Activated gamma-delta T cell treated with anti-CD3 and anti-CD28 coated beads, Interleukin-2, amount 50 U/mL, for 16 hours (primary cell): Measurements from ENCODE around the gene EIF4A2.
A peak's percentile ranks its signal among the peaks of the same experiment; 100 is the strongest.
"Not testable (repeated sequence)": the region's sequence is repeated elsewhere in the genome, so short reads cannot be mapped to it uniquely, and the experiment has no call there.

Experiments used
- DNase-seq: peaks from one replicate; pipeline ENCODE4 v3.0.0-alpha.2; 2020; ENCODE audit warnings: low read depth

EIF4A2 gene

DNA sequence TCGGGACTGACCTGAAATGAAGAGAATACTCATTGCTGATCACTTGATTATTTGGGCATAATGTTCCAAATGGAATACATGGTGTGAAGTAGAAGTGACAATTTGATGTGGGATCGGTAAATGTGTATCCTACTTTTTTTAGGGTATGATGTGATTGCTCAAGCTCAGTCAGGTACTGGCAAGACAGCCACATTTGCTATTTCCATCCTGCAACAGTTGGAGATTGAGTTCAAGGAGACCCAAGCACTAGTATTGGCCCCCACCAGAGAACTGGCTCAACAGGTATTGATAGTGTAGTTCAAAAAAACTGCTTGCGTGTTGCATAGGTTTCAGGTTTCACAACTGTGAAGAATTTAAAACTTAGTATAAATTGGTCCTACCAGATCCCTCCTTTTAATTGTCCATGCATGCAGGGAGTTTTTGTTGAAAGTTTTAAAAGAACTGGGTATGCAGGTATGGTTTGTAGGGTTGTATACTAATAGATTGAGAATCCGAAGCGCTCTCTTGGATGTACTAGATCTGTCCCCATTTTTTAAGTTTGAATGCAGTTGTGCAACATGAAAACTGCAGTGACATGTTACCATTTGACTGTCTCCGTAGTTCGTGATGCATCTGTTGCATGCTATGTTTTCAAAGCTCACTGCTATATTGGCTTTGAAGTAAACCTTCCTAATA is 1.6 kb downstream of the EIF4A2 start:
- DNase-seq, result no peak

DNA sequence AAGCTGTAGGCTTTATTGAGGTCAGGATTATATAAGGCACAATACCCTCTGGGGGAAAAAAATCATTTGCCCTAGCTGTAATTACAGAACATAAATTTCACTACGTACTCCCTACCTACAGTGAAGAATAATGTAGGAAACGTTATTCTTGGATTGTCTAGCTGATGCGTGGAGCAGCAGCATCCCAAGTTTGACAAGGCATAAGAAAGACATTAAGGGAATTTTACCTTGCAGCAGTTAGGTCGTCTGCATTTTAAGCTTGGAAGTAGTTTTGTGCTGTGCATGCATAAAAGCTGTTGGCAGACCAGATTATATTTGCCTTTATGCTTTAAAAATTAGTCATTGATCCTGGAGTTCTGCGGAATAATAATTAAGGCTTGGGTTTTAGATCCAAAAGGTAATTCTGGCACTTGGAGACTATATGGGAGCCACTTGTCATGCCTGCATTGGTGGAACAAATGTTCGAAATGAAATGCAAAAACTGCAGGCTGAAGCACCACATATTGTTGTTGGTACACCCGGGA is 2.2 kb downstream of the EIF4A2 start:
- DNase-seq, result no peak

DNA sequence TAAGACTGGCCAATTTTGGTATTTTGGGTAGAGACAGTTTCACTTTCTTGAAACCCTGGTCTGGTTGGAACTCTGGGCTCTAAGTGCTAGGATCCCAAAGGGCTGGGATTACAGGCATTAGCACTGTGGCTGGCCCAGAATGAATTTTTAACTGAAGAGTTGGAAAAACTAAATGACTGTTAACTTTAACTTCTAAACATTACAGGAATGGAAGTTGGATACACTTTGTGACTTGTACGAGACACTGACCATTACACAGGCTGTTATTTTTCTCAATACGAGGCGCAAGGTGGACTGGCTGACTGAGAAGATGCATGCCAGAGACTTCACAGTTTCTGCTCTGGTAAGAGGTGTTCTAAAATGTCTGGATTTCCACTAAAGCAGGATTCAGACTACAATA is 3.5 kb downstream of the EIF4A2 start:
- no peak for DNase-seq

DNA sequence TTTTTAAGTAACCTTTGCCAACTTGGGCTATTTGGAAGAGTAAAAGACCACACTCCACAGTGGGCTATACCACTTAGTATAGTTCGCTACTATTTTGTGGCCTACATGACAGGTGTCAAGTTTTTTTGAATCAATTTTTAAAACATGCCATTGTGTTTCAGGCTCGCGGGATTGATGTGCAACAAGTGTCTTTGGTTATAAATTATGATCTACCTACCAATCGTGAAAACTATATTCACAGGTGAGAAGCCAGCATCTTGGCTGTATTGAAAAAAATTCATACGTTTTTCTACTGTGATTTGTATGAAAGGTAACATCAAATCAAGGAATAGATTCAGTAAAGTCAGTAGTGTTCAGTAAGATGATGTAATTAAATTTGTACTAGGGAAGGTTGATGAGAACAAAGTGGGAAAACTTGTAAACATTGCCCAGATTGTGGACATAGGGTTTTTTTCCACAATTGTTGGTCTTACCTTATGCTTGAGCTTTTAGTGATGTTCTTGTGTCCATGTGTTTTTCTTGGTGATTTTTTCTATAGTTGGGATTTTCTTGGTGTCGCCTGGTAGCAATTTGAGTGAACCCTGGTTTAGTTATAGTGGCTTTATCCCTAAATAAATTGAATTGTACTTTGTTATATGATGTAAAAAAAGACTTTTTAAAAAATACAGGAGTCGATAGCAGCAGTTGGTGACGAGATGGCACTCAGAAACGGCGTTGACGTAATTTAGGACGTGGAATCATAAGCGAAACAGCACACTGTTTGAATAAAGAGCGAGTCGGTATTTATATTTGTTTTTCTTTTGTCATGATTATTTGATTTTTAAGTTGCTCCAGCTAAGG is 4.5 kb downstream of the EIF4A2 start:
- DNase-seq, result no peak

DNA sequence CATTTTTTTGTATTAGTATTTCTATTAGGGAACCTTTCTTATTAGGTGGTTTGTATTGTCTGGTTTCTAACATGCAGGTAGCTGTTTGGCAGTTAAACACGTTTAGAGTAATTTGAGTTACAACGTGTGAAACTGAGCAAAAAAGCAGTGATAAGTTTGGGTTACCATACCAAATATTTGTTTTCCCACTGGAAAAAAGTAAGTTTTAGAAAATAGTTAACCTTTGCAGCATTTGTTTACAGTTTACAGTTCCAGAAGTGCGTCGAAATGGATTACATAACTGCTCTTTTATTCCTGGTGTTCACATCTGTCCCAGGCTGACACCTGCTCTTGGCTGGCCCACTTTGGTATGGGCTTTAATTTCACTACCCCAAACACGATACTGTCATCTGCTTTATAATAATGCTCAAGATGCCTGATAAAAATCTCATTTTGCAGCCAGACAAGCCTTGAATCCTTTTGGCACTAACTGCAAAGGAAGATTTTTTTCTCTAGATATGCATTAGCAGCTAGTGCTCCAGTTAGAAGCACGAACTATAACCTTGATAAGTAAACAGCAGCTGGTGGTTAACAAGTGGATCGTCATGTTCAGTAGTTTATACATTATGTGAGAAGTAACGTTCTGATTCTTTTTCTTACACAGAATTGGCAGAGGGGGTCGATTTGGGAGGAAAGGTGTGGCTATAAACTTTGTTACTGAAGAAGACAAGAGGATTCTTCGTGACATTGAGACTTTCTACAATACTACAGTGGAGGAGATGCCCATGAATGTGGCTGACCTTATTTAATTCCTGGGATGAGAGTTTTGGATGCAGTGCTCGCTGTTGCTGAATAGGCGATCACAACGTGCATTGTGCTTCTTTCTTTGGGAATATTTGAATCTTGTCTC is 5.3 kb downstream of the EIF4A2 start:
- no peak for DNase-seq

DNA sequence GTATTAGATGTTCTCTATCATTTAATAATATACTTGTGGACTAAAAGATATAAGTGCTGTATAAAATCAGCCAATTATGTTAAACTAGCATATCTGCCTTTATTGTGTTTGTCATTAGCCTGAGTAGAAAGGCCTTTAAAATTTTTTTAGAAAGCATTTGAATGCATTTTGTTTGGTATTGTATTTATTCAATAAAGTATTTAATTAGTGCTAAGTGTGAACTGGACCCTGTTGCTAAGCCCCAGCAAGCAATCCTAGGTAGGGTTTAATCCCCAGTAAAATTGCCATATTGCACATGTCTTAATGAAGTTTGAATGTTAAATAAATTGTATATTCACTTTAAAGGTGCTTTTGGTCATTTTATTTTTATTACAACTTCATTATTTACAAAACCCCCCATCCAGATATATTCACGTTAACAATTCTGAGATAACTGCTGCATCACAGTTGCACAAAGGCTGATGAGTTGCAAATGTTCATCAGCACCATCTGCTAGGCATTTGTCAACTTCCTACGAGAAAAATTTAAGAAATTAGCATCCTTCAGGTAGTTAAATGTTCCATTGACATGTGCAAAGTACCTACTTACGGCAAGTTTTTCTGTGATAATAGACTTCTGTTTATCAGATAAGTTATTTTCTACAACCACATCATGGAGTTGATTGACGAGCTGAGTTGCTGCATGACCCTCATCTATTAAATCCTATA is 6.3 kb downstream of the EIF4A2 start:
- no peak for DNase-seq

DNA sequence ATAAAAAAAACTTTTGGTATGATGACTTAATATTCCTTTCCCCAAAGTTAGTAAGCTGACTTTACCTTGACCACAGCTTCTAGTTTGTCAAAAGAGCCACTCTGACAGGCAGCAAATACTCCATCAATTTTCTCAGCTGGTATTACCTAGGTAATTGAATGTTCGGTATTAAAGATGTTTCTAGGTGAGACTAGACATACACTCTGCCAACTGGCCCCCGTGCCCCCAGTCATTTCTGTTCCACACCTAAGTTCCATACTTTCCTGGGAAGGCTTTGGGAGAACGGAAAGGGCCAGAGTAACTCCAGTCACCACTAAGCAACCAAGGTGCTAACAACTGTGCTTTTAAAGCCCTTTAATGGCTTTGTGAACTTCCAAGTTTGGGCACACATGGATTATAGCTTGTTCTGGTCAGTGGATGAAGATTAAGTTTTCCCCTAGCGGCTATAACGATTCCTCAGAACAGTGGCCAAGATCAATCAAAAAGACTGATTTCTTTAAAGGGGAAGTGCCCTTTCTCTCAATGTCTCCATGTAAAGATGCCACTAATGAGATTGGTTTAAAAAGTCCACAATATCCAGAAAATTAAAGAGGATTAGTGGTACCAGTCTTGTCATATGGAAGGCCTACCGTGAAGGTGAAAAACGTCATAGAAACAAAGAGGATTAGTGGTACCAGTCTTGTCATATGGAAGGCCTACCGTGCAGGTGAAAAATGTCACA is 7.0 kb downstream of the EIF4A2 start:
- DNase-seq, result no peak

DNA sequence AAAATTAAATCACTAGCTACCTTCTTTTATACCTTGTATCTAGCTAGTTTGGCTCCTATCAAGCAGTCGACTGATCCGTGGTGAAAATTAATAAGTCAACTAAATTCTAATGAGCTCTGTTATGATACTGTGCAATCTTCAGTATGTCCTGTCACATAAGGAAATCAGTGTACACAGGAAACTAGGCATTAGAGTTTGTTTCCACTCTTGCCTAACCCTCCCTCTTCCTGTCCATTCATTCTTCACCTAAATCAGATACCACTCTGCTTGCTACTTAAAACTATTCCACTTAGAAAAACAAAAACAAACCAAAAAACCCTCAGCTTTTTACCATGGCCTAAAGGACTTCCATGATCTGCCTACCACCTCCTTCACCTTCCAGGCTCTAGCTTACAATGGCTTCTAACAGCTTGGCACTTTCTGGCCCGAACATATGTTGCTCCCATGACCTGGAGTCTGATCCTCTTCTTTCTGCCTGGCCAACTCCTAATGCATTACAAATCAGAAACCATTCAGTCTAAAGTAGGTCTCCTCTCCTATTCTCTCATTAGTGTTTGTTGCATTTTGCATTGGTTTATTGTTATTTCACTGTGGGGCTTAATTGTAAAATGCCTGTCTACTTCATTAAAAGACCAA is 15.0 kb downstream of the EIF4A2 start:
- no peak for DNase-seq

DNA sequence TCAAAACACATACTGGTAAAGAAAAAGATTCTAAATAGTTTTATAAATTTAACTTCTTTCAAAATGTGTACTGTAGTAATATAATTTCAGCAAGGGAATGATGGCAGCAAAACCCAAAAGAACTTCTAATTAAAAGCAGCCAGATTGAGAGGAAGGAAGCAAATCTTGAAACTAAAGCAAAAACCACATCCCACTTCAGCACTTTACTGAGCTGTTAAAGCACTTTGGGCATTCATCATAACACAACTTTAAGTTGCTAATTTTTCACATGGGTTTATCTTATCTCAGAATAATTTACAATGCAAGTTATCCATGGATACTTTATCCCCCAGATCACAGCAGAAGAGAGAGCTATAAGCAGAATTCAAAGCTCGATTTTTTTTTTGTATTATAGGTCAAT is 16.9 kb downstream of the EIF4A2 start:
- DNase-seq, result no peak

DNA sequence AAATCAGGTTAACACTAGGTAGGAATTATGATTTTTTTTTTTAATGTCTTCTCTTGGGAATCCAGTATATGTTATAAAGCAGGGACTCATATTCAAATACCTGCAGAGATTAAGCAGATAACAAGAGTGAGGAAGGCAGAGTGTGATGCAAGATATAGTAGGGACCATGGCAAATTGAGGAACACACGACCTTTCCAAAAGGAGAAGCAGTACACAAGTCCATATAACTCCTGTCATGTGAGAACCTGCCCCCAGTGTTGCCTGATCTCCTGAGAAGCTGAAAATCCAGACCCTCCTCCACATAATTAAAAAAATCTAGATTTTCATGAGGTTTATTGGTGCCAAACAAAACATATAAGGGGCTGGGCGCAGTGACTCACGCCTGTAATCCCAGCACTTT is 19.3 kb downstream of the EIF4A2 start:
- no peak for DNase-seq

DNA sequence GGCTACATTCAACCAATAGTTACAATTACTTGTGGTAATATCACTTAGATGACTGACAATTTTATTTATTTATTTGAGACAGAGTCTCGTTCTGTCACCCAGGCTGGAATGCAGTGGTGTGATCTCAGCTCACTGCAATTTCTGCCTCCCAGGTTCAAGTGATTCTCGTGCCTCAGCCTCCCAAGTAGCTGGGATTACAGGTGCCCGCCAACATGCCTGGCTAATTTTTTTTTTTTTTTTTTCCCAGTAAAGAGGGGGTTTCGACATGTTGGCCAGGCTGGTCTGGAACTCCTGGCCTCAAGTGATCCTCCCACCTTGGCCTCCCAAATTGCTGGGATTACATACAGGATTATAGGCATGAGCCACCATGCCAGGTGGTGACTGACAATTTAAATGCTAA is 20.1 kb downstream of the EIF4A2 start:
- DNase-seq, result not testable (repeated sequence)

DNA sequence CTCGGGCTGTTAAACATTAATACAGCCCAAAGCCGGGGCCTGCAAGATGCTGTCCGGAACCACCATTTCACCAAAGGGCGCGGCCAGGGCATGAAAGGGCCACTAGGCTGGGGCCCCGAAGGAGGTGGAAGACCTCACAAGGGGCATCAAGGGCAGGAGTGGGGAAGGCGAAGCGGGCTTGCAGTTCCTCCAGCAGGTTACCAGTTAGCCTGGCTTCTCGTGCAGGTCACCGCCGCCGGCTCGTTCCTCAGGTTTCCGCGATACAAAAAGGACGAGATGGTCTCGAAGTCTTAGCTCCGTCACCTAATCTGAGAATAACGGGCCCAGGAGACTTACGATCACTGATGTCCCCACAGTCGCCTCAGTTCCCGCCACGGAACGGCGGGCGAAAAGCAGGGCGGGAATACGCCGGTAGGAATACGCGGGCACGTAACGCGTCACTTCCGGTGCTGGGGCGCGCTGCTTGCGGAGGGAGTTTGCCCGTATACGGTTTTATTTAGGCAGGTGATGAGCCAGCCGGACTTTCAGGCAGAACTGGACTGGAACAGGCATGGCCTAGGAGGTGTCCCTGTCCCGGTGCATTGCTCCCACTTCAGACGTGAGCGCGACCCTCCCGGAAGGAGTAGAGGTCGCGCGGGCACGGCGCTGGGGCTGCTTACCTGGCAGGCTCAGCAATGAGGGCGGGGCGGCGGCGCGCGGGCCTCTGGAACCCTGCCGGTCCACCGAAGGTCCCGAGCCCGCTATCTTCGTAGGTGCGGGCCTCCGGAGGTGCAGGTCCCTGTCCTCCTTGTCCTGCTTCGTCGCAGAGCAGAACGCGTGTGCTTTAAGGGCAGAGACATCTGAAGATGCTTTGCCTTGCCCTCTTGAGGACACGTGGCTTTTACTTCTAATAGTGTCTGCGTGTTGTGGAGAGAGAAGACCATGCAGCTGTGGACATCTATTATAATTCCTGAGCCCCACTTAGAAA is 23.0 kb downstream of the EIF4A2 start, which contains the start of gene RFC4:
Gene RFC4, minus strand, starts transcription at position 394 of the 967 bp plus-strand sequence. CDS start 1,769 bp downstream, outside the sequence.
- peak; percentile 70 for DNase-seq

DNA sequence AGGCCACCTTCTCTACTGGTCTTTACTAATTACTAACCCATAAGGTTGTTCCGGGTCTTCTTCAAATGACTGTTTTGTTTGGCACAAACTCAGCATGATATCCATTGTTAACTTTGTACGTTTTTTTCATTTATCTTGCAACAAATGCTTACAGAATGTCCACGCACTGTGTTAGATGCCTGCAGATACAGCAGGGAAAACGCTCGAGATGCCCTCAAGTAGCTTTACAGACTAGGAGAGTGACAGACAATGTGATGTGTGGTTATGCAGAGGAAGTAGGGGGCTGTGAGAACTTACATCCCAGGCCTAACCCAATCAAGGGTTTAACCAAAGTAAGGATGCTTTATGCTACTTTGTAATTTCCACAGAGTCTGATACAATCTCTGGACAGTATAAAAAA is 23.9 kb downstream of the EIF4A2 start:
- no peak for DNase-seq

DNA sequence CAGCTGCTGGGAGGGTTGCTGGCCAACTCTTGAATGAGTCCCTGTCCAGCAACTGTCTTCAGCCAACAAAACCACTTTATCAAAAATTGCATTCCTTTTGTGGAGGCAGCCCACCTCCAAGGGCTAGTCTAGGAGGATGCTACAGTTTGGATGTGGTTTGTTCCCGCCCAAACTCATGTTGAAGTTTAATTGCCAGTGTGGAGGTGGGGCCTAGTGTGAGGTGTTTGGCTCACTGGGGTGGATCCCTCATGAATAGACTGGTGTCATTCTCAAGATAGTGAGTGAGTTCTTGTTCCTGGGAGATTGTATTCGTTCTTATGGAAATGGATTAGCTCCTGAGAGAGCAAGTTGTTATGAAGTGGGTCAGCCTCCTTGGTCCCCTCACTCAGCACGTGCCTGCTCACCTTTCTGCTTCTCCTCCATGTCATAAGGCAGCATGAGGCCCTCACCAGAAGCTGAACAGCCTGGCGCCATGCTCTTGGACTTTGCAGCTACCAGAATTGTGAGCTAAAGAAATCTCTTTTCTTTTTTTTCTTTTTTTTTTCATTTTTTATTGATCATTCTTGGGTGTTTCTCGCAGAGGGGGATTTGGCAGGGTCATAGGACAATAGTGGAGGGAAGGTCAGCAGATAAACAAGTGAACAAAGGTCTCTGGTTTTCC is 27.1 kb downstream of the EIF4A2 start:
- no peak for DNase-seq

DNA sequence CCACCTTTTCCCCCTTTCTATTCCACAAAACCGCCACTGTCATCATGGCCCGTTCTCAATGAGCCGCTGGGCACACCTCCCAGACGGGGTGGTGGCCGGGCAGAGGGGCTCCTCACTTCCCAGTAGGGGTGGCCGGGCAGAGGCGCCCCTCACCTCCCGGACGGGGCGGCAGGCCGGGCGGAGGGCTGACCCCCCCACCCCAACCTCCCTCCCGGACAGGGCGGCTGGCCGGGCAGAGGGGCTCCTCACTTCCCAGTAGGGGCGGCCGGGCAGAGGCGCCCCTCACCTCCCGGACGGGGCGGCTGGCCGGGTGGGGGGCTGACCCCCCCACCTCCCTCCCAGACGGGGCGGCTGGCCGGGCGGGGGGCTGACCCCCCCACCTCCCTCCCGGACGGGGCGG is 27.9 kb downstream of the EIF4A2 start:
- DNase-seq, result not testable (repeated sequence)

DNA sequence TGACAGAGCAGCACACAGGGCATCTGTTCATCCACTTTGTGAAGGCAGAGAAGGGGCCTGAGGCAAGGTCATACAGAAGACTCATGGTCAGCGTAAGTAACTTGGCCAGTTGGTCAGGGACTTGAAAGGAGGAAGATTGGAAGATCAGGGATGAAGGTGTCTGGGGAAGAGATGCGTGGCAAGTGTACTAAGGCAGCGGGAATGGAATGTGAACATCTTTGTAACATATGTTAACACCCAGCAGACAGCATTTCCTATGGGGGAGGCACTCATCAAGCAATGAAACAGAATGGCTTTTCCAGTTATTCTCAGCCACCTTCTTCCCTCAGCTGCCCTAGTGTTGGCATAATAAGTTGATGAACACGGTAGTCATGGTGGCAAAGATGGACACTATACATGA is 30.7 kb downstream of the EIF4A2 start:
- no peak for DNase-seq

DNA sequence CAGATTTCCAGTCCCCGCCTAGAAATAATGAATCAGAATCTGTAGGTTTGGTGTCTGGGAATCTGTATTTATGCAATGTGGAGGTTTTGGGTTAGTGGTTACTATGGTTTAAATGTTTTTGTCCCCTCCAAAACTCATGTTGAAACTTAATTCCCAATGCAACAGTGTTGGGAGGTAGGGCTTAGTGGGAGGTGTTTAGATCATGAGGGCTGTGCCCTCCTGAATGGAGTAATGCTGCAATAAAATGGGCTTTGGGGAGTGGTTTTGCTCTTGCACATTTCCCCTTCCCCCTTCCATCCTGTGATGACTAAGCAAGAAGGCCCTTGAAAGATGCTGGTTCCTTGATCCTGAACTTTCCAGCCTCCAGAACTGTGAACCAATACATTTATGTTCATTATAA is 32.1 kb downstream of the EIF4A2 start:
- DNase-seq, result no peak

DNA sequence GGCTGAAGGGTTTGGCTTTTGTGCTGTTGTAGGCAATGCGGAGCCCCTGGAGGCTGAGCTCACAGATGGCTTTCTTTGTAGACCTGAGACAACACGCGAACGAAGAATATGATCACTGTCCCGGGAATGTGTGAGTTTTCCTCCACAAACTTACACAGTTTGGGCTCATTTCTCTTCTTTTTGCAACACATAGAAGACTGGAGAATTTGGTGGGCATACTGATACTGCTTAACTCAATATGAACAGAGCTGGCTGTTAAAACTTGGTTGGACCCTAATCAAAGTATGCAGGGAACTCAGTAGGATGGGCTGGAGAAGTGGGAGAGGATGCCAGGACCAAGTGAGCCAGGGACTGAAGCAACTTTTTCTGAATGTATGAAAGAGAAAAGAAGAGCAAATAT is 35.1 kb downstream of the EIF4A2 start:
- no peak for DNase-seq

DNA sequence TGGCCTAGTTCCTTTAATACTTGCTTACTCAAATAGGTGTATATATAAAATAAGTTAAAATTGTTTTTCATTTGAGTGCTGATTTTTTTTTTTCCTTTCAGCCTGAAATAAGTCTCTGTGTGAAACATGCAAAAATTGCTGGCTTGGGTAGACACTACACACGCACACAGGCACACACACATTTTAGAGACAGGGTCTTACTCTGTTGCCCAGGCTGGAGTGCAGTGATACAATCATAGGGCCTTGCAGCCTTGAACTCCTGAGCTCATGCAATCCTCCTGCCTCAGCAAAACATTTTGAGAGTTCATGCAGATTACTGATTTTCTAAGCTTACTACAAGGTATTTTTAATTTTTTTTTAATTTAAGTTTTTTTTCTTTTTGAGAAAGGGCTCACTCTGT is 35.6 kb downstream of the EIF4A2 start:
- no peak for DNase-seq
